Central memory CD4-positive, alpha-beta T cell (primary cell): ENCODE data around the gene GLRX2.

ENCODE experiments used
- DNase-seq: peaks from one replicate; pipeline ENCODE4 v3.0.0; 2022

GLRX2 gene

DNA sequence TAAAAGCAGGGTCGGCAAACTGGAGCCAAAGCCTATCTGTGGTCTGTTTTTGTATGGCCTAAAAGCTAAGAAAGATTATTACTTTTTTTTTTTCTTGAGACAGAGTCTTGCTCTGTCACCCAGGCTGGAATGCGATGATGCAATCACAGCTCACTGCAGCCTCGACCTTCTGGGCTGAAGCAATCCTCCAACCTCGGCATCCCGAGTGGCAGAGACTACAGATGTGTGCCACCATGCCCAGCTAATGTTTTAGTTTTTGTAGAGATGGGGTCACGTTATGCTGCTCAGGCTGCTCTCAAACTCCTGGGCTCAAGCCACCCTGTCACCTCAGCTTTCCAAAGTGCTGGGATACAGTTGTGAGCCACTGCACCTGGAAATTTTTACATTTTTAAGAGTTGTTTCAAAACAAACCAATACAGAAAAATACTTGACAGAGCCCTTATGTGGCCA is 6.5 kb upstream of the GLRX2 start:
- DNase-seq: no peak

DNA sequence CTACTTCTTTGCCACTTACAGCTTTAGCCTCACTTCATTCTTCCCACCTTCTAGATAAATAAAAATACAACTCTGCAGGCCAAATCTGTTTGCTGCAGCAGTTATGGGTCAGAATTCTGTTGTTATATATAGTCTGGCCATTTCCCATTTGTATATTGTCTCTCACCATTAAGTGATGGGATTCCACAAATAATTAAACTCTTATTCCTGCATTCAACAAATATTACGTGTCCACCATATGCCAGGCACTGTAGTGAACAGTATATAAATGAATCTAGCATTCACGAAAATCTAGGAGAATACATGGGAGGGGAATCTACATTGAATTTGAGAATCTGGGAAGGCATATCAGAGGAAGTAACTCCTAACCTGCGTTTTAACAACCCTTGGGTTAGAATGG is 5.7 kb upstream of the GLRX2 start:
- DNase-seq: no peak

DNA sequence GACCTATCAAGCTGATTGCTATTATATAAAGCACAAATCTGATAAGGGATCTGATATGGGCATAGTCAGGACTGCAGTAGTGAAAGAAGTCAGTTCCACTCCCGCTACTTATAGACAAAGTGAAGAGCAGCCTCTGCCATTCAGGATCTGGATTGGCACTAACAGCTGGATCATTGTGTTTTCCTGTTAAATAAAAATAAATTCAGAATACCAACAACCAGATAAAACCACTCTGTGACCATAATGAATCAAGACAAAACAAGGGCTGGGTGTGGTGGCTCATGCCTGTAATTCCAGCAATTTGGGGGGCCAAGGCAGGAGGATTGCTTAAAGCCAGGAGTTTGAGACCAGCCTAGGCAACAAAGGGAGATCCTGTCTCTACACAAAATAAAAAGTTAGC is 5.0 kb upstream of the GLRX2 start:
- no peak for DNase-seq

DNA sequence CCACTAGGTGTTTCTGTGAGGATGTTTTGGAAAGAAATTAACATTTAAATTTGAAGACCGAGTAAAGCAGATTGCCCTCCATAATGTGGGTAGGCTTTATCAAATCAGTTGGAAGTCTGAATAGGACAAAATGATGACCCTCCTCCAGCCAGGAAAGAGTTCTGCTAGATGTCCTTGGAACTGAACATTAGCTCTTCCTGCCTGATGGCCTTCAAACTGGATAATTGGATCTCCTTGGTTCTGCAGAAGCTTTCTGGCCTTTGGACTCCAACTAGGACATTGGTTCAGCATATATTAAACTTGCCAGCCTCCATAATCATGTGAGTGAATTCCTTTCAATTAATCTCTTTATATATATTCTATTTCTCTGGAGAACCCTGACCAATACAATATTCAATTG is 4.4 kb upstream of the GLRX2 start:
- no peak for DNase-seq

DNA sequence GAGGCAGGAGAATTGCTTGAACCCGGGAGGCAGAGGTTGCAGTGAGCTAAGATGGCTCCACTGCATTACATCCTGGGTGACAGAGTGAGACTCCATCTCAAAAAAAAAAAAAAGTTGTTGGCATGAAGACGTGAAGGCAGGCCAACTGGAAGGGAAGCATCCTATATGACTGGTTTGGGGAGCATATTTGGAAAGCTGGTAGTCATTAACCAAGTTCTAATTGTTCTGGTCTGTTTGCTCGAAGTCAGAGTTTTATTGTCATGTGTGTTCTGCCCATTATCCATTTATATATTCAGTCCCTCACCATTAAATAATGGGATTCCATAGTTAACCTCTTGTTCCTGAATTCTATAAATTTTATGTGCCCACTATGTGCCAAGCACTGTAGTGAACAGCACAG is 3.3 kb upstream of the GLRX2 start:
- no peak for DNase-seq

DNA sequence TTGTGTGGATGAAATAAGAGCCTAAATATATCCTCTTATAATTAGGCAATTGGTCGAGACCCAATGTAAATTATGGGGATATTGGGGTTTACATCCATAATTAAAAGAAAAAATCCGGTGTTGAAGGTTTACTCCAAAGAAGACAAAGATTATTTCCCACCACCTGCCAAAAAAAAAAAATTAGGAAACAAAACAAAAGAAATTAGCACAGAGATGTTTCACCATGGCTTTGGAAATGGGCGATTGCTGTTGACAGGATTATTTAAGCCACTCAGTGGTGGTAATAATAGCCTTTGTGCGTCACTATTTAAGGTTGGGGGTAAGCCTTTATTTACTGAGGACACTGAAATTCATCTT is 585 bp upstream of the GLRX2 start:
- DNase-seq: no peak

DNA sequence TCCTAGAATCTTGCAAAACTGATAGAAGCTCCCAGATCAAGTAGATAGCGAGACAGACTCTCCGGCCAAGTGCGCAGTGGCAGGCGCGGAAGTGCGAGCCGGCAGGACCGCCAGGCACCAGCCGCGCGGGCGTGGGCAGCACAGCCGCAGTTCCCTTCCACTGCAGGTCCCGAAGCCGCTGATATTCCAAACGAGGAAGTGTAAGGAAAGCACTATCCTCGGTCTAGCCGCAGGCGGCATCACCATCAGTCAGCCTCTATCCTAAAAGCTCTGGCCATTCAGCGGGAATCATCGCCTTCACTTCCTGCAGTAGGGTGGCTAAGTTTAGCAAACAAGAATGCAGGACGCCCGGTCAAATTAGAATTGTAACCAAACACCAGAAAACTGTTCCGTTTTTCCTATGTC is 710 bp downstream of the GLRX2 start:
- no peak for DNase-seq

DNA sequence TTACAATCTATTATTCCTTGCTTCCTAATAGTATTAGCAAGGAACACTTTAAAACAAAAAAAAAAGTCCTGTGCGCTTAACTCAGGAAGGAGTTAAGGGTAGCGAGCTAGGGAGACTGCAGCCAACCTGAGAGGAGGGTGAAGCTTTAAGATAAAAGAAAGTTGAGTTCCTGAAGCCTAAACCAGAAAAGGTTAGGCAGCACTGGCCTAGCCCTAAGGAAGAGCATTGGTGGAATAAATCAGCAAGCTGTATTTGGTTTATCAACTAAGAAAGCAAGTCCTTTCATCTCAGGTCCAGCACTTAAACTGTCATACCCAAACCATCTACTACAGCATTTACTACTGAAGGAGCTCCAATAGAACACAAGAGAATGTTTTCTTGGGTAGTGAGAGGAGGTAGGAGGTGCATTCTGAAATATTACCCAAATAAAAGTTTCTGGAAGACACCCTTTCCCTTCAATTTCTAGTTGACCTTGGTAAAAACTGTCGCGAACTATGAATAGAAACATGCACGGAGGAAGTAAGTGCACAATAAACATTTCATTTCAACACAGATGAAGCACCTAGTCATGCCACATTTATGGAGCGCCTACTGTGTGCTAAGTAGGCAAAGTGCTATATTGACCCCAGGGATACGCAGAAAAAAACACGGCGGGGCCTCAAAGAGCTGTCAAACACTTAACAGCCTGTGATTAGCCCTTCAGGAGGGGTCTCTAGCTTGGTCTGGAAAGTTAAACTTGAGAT is 1.3 kb downstream of the GLRX2 start:
- no peak for DNase-seq

DNA sequence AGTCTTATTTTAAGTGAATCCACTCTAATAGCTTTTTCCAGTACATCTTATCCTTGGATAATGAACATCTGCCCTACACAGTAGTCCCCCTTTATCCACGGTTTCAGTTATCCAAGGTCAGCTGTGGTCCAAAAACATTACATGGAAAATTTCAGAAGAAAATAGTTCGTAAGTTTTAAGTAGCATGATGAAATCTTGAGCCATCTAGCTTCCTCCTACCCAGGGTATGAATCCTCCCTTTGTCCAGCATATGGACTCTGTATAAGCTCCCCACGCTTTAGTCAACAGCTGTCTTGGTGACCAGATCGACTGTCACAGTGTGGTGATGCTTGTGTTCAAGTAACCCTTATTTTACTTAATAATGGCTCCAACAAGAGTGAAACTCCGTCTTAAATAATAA is 2.6 kb downstream of the GLRX2 start:
- DNase-seq: no peak

DNA sequence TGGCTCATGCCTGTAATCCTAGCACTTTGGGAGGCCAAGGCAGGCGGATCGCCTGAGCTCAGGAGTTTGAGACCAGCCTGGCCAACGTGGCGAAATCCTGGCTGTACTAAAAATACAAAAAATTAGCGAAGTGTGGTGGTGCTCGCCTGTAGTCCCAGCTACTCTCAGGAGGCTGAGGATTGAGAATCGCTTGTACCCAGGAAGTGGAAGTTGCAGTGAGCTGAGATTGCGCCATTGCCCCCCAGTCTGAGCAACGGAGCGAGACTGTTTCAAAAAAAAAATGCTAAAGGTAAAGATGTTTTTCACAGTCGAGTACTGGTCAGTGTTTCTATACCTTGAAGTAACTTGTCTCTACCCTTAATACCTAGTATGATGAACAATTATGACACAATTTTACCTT is 11.1 kb downstream of the GLRX2 start:
- no peak for DNase-seq

DNA sequence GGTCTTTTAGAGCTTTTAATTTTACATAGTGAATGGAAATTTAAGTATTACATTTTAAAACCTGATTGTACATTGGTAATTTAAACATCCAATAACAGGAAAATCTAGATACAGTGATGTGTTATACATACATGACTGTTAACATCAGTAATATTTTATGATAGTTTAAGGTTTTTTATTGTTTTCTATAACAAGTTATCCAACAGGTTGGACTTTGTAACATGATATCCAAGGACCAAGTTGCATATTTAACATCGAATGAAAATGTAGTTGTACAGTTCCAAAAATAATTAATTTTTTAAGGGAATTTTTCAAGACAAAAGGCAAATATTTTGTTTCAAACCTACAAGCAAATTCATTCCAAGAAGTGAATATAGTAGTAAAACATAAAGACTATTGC is 14.3 kb downstream of the GLRX2 start:
- no peak for DNase-seq

DNA sequence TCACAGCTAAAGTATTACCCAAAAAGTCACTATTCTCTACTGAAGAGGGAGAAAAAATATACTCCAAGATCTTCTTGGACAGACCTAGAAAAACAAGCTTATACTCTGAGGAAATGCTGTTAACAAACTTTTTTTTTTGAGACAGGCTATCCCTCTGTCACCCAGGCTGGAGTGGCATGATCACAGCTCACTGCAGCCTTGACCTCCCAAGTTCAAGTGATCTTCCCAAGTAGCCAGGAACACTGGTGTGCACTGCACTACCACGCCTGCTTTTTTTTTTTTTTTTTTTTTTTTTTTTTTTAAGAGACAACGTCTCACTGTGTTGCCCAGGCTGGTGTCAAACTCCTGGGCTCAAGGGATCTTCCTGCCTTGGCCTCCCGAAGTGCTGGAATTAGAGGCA is 17.3 kb downstream of the GLRX2 start:
- DNase-seq: no peak

DNA sequence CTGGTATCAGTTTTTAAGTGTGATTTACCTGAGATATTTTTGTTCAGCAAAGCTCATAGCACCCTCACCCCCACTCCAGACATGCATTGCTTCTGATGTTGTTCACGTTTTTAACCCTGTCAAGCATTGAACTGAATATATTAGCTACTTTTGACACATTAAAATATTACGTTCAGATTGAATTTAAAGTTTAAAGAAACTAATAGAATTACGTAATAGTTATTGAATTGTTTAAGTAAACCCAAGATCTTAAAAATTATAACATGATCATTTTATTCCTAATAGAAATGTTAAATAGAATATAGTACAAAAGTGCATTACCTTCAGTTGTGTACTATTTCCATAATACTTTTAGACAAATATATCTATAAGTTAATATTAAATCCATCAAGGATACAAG is 18.9 kb downstream of the GLRX2 start:
- no peak for DNase-seq

DNA sequence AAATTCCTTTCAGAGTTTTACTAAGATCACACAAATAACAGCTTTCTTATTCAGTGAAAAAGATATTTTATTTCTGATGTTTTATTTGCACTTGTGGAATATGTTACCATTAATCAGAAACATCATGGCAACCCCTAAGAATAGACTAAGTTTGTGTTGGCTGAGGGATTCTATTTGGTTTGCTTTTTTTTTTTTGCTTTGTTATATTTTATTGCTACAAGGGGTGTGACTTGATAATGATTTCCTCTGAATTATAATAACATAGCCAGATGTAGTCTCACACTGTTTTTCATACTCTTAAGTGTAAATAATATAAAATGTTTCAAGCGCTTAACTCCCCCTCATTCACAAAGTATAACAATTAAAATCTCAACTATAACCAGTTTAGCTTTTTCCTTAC is 20.0 kb downstream of the GLRX2 start:
- no peak for DNase-seq

DNA sequence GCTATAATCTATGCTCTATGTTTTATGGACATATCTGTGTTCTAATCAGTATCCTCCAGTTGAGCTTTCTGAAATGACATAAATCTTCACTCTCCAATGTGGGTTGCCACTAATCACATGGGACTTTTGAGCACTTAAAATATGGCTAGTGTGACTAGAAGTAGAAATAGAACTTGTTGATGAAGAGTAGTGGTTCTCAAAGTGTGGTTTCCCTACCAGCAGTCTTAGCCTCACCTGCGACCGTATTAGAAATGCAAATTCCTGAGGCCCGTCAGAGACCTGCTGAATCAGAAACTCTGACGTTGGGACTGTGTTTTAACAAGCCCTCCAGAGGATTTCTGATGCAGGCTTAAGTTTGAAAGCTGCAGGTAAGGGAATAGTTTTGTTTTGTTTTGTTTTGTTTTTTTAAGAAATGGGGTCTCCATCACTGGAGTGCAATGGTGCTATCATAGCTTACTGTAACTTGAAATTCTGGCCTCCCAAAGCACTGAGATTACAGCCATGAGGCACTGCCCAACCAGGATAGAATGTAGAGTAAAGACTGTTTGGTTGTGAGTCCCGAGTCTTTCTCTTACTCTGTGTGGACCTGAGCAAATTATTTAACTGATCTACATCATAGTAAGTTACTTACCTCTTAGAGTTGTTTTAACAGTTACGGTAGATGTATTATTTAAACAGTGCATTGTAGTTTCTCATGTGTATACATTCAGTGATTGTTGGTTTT is 21.7 kb downstream of the GLRX2 start:
- DNase-seq: no peak

DNA sequence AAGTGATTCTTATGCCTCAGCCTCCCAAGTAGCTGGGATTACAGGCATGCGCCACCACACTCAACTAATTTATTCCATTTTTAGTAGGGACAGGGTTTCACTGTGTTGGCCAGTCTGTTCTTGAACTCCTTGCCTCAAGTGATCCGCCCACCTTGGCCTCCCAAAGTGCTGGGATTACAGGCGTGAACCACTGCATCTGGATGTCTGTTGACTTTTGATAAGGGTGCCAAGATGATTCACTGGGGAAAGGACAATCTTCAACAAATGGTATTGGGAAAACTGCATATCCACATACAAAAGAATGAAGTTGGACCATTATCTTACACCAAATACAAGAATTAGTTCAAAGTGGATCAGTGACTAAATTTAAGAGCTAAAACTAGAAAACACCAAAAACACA is 26.0 kb downstream of the GLRX2 start:
- no peak for DNase-seq

DNA sequence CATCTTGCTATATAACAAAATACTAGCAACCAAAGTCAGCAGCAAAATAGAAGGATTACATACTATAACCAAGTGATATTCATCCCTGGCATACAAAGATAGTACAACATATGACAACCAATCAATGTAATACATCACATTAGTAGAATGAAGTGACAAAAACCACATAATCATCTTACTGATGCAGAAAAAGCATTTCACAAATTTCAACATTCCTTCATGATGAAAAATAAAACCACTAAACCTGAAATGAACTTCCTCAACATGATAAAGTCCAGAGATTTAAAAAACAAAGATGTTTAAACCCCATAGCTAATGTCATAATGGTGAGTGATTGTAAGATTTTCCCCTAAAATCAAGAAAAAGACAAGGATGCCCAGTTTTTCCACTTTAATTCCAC is 27.2 kb downstream of the GLRX2 start:
- DNase-seq: no peak

DNA sequence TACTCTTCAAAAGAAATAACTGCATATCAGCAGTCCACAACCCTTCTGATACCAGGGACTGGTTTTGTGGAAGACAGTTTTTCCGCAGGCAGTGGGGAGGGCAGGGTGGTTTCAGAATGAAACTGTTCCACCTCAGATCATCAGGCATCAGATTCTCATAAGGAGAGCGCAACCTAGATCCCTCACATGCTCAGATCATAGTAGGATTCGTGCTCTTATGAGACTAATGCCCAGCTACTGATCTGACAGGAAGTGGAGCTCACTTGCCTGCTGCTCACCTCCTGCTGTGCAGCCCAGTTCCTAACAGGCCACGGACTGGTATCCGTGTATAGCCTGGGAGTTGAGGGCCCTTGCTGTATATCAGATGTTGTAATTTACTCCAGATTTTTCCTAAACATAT is 34.3 kb downstream of the GLRX2 start:
- no peak for DNase-seq

DNA sequence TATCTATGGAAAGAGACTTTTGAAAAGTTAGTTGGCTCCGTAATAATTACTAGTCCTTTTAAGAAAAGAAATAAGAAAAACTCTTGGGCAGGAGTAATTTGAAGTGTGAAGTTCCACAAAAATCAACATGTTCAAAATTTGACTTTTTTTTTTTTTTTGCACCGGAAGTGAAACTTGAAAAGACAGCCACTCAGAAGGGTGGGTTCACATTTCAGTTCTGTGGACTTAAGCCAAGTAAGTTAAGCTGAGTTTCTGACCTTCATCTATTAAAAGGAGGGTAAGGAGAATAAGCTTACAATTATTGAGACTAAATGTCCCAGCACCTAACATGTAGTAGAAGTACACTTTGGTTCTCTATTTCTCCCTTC is 34.8 kb downstream of the GLRX2 start:
- no peak for DNase-seq

DNA sequence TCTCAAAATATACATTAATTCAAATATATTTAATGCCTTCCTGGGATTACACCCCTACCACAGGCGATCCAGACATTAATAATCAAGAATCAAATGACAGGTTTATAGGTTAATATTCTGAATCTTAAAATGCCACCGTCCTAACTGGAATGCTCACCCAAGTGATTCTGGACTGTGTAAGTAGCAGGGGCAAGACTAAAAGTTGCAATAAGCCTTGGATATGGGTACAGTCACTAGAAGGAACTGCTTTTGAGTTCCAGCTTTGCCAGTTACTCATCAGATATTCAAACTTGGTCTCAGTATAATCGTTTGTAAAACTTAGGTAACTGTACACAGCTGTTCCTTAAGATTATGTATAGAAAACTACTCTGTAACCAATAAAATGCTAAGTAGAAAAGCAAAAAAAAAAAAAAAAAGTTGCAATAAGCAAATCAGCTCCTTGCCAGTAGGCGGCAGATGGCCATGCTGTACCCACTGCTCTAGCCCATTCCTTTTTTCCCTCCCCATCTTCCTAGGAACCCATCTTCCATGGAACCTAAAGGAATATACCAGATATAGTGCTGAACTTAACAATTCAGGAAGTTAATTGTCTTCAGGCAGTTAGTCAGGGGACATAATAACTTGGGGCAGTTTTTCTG is 35.3 kb downstream of the GLRX2 start:
- DNase-seq: no peak

DNA sequence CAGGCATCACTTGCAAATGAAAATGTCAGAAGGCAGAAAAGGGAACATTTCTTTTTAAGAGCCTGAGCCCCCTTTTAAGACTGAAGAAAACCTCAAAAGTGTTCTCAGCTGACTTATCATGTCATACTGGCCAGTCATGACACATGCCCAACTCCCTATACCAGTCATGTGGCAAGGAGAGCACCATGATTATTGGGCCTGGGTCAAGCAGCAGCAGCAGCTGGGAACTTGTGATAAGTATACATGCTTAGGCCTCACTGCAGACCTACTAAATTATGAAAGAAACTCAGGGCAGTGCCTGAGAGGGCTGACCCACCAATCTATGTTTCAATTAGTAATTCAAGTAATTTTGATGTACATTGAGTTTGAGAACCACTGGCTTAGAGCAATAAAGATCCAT is 37.2 kb downstream of the GLRX2 start:
- no peak for DNase-seq

DNA sequence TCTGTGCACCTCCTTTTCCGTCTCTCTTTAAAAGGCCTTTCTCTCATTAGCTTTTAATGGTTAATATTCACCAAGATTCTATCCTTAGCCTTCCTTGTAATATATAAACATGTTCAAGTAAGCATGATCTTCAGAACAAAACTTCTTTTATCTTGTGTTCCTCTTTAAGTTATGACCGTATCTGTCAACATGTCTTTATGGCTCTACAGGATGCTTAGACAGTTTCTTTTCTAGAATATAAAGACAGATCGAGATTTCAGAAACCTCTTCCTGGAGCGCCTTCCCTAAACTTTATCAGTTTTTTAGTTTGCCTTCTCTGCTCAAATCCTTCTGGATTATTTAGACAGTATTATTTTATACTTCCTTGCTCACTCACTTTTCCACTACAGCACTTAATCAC is 38.6 kb downstream of the GLRX2 start:
- no peak for DNase-seq

DNA sequence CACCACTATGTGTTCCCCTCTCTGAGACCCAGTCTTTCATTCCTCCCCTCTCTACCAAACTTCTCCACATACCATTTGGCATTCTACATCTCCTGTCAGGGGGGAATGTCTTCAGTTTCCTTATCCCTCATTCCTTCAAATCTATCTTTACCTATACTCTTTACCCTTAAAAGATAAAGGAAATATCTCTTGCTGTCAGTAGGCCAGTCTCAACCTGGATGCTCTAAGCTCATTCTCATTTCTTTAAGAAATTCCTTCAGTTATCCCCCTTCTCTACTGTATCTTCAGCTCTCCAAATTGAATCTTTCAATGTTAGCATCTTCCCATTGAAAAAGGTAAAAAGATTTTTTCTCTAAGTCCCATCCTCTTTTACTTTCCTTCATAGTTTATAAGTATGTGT is 39.3 kb downstream of the GLRX2 start:
- DNase-seq: no peak

DNA sequence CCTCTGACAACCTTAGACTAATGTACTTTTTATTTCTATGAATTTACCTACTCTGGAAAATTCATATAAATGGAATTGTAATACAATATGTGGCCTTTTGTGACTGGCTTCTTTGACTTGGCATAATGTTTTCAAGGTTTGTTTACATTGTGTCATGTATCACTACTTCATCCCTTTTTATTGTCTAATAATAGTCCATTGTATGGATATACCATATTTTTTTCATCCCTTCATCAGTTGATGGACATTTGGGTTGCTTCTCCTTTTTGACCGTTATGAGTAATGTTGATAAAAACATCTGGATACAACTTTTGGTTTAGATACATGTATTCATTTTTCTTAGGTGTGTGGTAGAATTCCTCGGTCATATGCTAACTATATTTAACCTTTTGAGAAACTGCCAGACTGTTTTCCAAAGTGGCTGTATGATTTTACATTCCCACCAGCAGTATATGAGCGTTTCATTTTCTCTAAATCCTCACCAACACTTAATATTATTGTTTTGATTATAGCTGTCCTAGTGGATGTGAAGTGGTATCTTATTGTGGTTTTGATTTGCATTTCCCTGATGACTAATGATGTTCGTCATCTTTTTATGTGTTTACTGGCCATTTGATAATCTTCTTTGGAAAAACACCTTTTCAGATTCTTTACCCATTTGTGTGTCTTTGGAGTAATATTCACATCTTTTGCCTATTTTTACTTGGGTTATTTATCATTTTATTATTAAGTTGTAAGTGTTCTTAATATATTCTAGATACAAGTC is 42.3 kb downstream of the GLRX2 start:
- DNase-seq: no peak
